Peyer's patch (tissue), 4 donors: ENCODE data around the gene ITIH5.

ENCODE experiments used
- POLR2A ChIP-seq, 2 donors: fragments of 450-650 bp; IDR thresholded peaks; one replicate each; pipeline ENCODE4 v1.5.1; 2017; ENCODE audit warnings: antibody characterized with exemption in 2 of 2, mild to moderate bottlenecking in 2 of 2, moderate library complexity in 2 of 2
- TF ChIP-seq, protein P1 (sequence below), 6 experiments: fragments of 450-650 bp in 4 of 6; fragments of 200-600 bp in 2 of 6; sonication (generic) in 1 of 6; IDR thresholded peaks; one replicate each; pipeline ENCODE4 v1.5.1; 2017 to 2019; ENCODE audit warnings: antibody characterized with exemption in 6 of 6, mild to moderate bottlenecking in 3 of 6, moderate library complexity in 1 of 6

DNA sequence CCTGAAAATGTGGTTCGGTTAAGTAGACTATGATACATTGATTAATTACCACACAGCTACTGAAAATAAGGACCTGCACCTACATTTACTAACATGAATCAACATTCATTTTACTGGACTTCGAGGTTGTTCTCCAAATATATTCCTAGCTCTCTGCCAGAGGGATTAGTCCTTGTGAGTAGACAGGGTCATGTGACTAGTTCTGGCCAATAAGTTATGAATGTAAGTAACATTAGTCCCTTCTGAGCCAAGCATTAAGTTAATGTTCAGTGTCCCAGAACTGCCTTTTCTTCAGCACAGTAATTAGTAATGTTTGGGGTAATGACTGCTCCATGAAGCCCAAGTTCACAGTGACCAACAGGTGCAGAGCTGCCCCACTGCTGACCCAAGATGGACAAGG is 9.2 kb downstream of the ITIH5 start:
- TF ChIP-seq, protein P1, sequence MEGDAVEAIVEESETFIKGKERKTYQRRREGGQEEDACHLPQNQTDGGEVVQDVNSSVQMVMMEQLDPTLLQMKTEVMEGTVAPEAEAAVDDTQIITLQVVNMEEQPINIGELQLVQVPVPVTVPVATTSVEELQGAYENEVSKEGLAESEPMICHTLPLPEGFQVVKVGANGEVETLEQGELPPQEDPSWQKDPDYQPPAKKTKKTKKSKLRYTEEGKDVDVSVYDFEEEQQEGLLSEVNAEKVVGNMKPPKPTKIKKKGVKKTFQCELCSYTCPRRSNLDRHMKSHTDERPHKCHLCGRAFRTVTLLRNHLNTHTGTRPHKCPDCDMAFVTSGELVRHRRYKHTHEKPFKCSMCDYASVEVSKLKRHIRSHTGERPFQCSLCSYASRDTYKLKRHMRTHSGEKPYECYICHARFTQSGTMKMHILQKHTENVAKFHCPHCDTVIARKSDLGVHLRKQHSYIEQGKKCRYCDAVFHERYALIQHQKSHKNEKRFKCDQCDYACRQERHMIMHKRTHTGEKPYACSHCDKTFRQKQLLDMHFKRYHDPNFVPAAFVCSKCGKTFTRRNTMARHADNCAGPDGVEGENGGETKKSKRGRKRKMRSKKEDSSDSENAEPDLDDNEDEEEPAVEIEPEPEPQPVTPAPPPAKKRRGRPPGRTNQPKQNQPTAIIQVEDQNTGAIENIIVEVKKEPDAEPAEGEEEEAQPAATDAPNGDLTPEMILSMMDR (IDR thresholded peaks at IDR 0.05): no peak
- no peak for TF ChIP-seq POLR2A (IDR thresholded peaks at IDR 0.05)
